HG03103 (cell line): ENCODE measurements around the gene STK39.

ENCODE experiments used
- ATAC-seq: cut with Tn5 transposase; IDR thresholded peaks from one replicate; pipeline ENCODE4 v1.9.1; 2021; ENCODE audit warnings: low read depth; ENCODE audit not compliant: unreplicated experiment

Gene STK39

GRCh38 chr2:168185583-168186274 lies 61.7 kb downstream of the STK39 start:
- no peak for ATAC-seq

GRCh38 chr2:168184681-168185513 lies 62.5 kb downstream of the STK39 start:
- ATAC-seq = no peak

- no peak for ATAC-seq
Observed at GRCh38 chr2:168183308-168183997, 63.9 kb downstream of the STK39 start.

GRCh38 chr2:168182550-168183249 lies 64.7 kb downstream of the STK39 start:
- no peak for ATAC-seq

- ATAC-seq = no peak
Observed at GRCh38 chr2:168181825-168182224, 65.6 kb downstream of the STK39 start.

GRCh38 chr2:168180914-168181313 lies 66.5 kb downstream of the STK39 start:
- no peak for ATAC-seq

- ATAC-seq = no peak
Observed at GRCh38 chr2:168180483-168180882, 66.9 kb downstream of the STK39 start.

- no peak for ATAC-seq
Observed at GRCh38 chr2:168179592-168179991, 67.8 kb downstream of the STK39 start.

GRCh38 chr2:168178520-168179324 lies 68.7 kb downstream of the STK39 start:
- no peak for ATAC-seq

- no peak for ATAC-seq
Observed at GRCh38 chr2:168176402-168176801, 71.0 kb downstream of the STK39 start.

GRCh38 chr2:168175469-168175868 lies 71.9 kb downstream of the STK39 start:
- ATAC-seq = no peak

GRCh38 chr2:168174756-168175155 lies 72.6 kb downstream of the STK39 start:
- no peak for ATAC-seq

- ATAC-seq = no peak
Observed at GRCh38 chr2:168172071-168172470, 75.3 kb downstream of the STK39 start.

- no peak for ATAC-seq
Observed at GRCh38 chr2:168171059-168171762, 76.2 kb downstream of the STK39 start.

GRCh38 chr2:168169097-168169745 lies 78.2 kb downstream of the STK39 start:
- ATAC-seq = no peak

- ATAC-seq = no peak
Observed at GRCh38 chr2:168167511-168168263, 79.7 kb downstream of the STK39 start.

GRCh38 chr2:168166902-168167510 lies 80.4 kb downstream of the STK39 start:
- no peak for ATAC-seq
